SKM-1 (cell line): ENCODE measurements around the gene ADCY9.

Experiments used
- DNase-seq: peaks from one replicate; lab custom pipeline; 2025; ENCODE audit not compliant: unreplicated experiment; lab: John Stamatoyannopoulos, UW

The ADCY9 gene

DNA sequence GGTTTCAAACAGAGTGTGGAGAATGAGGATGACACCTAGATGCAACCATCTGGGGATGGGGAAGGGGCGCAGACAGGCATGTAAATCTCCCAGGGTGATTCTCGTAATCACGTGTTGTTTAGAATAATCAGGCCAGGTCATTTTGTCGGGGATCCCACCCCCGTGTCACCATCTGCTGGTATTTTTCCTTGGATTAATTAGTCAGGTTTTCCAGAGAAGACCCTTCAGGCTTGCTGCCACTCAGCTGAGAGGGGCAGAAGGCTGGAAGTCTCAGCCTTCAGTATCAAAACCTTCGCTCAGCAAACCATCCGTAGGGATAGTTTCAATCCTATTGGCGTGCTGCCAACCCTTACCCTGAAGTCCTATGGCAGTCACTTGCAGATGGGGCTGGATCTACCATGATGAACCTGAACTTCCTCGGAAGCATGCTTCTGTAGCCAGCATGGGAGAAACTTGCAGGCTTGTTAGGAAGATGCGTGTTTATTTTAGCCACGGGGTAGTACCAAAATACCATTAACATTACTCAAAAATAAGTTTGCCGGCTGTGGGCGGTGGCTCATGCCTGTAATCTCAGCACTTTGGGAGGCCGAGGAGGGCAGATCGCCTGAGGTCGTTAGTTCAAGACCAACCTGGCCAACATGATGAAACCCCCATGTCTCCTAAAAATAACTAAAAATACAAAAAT is 7.5 kb upstream of the ADCY9 start:
- DNase-seq: no peak

DNA sequence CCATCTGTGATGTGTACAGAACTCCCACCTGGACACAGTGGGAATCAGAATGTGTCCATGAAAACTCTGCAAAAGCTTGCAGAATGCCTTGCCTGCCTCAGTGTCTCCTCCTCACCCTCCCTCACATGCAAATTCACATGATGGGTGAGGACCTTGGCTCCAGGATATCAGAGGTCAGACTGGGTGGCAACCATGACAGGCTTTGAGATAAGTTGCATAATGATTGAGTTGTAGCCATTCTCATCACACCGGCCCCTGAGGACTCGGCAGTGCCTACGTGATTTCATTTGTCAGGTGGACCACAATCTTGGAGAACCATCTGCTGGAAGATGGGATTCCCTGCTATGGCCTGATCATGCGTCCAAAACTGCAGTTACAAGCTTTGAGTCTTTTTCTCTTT is 3.9 kb upstream of the ADCY9 start:
- no peak for DNase-seq

DNA sequence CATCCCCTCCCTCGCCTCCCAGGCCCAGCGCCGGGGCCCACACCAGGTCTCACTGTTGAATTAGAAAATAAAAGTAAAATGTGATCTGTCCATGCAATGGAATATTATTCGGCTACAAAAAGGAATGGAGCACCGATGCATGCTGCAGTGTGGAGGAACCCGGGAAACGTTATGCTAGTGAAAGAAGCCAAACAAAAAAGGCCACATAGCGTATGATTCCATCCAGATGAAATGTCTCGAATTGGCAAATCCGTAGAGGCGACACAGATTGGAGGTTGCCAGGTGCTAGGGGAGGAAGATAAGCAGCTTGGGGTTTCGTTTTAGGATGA is 972 bp upstream of the ADCY9 start:
- no peak for DNase-seq

DNA sequence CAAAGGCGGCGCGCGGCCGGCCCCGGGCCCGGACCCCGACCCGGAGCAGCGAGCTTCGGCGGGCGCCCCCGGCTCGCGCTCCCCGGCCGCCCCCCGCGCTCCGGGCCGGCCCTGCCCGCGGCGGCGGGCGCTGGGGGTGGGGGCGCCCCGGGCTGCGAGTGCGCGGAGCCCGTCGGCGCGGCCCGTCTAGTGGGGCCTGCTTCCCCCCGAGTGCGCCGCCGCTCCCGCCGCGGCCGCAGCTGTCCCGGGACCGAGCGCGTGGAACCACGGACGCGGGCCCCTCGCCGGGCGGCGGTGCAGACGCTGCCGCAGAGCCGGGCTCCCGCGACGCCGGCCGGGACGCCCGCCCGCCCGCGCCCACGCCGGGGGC is 308 bp downstream of the ADCY9 start:
- no peak for DNase-seq

DNA sequence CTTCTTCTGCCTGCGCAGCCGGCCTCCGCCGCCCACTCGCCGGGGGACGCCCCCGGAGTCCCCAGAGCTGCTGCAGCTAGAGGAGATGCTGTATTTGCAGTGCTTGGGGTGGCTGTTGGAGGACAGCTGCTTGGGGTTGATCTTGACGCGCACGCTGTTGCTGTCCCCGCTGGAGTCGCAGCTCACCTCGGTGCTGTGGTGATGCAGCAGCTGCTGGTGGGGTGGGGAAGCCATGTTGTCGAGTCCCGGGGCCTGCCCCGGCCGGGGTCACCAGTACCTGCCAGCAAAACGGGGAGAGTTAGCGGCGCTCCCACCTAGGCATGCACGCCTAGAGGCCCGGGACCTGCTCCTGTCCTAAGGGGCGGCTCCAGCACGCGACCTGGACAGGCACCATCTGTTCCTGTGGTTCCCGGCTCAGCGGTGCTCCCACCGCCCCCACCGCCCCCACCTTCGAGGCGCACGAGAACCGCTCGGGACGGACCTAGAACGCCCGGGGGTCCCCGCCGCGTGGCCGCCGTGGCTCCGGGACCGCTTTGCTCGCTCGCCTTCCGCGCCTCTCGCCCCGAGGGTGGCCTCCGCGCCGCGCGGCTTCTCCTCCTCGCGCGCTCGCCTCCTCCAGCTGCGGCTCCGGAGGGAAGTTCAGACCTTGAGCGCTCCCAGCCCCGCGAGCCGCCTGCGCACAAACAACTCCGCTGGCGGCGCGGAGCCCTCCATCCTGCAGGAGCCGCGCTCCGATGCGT is 863 bp downstream of the ADCY9 start:
- DNase-seq: no peak

DNA sequence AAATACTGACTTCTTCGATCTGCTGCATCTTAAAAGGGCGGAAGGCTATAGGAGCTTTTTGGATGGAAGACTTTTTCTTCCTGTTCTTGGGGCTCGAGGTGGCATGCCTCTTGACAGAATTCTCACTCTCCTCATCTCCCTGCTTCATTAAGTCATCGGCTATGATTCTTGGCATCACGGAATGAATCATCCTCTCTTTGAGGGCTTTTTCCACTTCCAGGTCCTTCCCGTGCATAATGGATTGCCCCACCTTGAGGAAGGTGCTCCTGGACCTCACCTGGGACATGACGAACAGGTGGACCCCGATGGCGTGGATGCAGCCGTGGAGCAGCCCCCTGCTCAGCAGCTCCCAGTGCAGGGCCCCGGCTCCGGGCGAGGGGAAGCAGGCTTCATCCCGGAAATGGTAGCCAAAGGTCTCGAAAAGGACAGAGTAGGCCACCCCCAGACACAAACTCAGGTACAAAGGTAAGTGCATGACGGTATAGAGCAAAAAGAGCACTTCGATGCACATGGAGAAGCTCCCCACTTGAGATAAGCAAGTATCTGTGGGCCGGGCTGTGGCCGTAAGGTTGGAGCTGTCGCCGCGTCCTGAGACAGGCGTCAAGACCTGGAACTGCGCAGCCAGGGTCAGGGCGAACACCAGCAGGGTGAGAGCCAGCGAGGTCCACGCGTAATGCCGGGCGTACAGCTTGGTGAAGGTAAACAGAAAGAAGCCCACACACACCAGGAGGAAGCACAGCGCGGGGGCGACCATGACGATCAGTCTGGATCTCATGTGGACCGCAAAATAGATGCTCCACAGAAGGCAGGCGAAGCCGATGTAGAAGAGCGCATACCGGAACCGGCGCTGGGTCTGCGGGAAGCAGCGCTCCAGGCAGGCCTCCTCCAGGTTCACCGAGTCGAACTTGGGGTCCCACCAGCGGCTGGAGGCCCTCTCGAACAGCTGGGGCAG is 1.7 kb downstream of the ADCY9 start:
- no peak for DNase-seq

DNA sequence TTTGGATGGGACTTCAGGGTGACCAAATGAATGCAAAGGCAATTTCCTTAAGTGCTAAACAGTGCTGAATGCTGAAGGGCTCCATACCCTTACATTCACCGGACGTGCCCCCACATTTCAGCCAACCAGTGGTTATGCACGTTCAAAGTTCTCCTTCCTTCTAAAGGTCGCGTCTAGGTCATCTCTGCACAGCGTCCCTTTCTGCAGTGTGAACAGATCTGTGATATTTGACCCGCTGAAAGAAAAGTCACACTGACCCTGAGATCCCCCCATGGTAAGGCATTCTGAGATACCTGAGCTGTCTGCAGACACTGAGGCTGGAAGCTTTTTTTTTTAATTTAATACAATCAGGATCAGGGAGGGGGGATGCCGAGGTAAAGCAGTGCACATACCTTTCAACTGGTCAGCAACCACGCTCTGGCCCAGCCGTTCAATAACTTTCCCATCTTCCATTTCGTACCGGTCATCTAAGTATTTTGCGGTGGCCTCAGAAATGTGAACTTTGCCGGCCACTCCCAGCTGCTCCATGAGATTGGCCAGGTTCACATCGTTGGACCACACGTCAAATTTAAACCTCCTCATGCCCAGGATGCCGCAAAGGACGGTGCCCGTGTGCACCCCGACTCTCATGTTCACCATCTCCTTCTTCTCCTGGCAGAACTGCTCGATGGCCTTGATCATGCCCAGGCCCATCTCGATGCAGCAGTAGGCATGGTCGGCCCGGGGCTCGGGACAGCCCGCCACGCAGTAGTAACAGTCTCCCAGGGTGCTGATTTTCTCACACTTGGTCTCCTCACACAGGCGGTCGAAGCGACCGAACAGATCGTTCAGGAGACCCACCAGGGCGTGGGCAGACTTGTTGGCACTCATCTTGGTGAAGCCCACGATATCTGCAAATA is 2.6 kb downstream of the ADCY9 start:
- DNase-seq: no peak

DNA sequence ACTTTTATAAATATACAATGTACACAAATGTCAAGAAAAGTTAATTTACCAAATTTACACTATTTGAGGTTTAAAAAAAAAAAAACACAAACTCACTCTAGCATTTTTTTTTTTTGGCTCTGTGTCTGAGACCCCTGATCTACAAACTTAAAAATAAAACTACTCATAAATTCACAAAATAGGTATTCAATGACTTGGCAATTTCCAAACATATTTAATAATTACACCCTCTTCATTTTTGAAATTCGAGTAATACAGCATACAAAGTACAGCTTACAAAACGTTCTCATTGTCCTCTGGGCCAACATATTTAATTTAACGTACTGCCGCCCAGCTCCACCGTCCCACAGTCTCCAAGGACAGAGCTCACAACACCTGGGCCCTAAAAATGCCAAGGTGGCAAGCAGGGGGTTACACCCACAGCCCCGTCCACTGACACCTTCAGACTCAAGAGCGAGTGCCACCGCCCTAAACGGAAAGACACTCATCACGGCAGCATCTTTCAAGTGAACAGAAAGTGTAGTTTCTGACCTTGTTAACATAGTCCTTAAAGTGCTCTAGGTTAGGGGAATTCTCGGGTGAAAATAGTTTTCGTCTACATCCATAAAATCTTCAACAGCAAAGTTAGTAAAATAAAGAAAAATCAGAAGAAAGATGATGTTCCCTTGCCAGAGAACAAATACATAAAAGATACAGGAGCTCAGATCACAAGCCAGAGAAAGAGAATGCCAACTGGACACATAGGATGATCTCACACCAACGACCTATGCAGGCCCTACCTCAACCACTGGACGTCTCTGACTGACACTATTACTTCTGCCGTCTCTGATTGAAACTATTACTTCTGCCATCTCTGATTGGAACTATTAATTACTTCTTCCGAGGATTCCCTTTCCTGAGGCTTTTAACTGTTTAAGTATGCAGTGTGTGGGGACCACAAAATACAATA is 4.2 kb downstream of the ADCY9 start:
- DNase-seq: no peak

DNA sequence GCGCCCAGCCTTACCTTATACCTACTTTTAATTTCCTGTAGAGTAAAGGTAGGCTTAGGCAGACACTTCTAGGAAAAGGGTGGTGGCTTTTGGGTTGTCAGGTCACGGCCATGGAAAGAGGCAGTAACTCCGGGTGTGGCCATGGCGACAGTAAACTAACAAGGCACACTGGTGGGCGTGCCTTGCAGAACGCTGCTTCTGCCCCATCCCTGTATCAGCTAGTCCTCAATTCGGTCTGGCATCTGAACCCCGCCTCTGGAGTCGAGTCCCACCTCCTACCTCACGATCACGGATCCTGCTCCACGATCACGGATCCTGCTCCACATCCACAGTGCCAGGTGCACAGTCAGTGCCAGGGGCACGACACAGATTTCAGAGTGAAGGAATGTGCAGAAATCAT is 5.6 kb downstream of the ADCY9 start:
- no peak for DNase-seq

DNA sequence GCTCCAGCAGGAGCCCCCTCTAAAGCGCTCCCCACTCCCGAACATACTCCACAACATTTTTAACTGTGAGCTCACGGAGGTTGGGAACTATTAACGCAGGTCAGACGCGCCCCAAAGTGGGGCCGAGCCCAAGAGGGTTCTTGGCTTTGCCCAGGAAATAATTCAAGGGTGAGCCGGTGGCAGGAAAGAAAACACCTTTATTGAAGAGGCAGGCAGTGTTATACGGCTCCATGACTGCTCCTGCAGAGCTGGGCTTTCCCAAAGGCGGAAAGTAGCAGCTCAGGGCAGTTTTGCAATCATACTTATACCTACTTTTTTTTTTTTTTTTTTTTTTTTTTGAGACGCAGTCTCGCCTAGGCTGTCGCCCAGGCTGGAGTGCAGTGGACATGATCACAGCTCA is 6.2 kb downstream of the ADCY9 start:
- DNase-seq: no peak

DNA sequence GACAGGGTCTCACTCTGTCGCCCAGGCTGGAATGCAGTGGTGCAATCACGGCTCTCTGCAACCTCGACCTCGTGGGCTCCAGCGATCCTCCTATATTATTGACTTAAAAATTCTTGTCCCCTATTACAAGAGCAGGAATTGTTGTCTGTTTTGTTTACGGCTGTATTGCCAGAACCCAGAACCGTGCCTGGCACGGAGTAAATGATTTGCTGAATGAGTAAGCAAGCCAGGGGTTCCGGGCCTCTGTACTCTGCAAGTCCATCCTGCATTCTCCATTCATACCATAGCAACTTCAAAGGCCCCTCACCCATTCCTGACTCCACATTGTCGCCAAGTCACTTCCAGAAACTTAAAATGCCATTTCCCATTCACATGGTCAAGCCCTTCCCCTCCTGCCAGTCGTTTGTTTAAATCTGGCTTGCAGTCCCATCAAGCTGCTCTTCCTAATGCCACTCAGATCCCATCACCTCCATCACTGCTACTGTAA is 6.9 kb downstream of the ADCY9 start:
- DNase-seq: no peak

DNA sequence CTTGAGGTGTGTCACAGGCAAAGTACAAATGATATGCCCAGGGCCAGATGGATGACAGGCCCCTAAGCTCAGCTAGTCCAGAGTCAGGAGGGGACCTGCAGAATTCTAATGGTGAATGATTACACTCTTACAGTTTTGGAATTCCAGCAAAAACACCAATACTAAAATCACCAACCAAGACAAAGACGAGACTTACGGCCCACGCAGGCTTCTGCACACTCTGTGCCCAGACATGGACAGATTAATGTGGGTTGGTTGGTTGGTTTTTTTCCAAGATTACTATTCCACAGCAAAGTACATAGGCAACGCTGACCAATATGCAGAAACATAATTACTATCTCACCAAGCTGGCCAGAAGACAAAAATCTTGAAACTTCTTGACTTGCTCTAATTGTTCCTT is 9.7 kb downstream of the ADCY9 start:
- no peak for DNase-seq

DNA sequence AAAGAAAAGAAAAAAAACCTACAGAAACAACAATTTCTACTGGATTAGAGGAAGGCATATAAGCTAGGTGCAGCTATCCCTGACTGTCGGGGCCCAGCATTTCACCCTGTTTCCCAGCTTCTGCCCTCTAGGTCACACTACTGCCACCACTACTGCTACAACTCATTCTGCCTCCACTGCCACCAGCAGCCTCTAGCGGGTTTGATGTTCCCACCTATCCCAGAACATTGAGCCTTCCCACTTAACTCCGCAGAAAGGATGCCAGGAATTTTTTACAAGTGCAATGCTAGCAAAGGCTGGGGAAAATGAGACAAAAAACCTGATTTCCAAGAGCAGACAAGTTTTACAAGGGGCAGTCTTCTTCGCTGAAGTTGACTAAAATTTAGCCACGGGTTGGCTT is 10.4 kb downstream of the ADCY9 start:
- no peak for DNase-seq

DNA sequence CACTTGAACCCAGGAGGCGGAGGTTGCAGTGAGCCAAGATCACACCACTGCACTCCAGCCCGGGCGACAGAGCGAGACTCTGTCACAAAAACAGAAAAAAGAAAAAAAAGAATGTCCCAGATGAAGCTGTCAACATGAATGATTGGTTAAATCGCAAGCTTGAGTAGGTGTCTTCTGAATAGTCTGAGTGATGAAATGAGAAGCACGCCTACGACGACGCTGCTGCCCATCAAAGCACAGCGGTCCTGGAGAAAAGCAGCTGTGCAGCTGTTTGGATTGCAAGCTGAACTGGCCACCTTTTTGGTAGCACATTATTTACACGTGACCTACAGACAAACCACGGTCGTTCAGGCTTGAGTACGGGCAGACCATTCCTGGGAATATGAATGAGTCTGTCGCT is 12.5 kb downstream of the ADCY9 start:
- no peak for DNase-seq

DNA sequence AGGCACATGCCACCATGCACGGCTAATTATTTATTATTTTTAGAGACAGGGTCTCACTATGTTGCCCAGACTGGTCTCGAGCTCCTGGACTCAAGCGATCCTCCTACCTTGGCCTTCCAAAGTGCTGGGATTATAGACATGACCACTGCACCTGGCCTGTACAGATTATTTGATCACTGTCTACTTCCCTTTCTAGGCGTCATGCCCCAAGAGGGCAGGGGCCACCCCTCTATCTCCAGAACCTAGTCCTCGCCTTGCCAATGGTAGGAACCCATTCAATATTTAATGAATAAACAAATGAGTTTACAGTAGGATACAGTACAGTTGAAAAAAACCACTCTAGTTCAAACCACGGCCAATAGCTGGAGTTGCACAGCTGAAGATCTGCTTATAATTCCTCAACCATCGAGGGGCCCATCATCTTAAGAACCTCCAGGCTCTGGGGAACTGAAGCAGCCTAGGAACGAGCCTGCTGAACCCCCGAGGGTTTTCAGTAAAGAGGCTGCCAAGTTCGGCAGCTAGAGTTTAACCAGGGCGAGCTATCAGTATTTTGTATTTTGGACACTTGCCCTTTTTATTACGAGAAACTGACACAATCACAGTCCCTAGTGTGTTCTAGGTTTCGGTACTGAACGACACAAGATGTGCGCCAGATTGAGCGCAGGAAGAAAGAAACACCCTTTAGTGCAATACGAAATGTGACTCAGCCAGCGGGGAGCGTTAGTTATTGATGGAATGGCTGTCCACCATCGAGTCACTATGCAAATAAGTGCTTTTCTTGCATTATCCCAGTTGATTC is 14.6 kb downstream of the ADCY9 start:
- no peak for DNase-seq

DNA sequence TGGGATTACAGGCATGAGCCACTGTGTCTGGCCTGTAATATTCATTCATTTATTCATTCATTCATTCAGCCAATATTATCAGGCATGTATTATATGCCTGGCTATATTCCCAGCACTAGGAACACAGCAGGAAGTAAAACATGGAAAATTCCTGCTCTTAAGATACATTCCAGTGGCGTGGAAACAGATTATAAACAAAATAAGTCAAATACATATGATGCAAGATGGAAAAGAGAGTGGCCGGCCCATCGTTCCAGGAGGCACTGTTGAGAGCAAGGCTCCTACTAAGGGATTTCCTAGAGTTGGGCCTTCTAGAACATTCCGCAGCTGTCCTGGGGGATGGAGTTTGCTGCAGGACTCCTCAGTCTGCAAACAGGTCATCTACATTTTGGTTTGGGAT is 17.7 kb downstream of the ADCY9 start:
- DNase-seq: no peak

DNA sequence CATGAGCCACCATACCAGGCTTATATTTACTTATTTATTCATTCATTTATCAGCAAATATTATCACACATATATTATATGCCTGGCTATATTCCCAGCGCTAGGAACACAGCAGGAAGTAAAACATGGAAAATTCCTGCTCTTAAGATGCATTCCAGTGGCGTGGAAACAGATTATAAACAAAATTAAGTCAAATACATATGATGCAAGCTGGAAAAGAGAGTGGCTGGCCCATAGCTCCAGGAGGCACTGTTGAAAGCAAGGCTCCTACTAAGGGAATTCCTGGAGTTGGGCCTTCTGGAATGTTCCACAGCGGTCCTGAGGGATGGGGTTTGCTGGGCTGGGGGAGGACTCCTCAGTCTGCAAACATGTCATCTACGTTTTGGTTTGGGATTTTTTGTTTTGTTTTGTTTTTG is 18.4 kb downstream of the ADCY9 start:
- no peak for DNase-seq

DNA sequence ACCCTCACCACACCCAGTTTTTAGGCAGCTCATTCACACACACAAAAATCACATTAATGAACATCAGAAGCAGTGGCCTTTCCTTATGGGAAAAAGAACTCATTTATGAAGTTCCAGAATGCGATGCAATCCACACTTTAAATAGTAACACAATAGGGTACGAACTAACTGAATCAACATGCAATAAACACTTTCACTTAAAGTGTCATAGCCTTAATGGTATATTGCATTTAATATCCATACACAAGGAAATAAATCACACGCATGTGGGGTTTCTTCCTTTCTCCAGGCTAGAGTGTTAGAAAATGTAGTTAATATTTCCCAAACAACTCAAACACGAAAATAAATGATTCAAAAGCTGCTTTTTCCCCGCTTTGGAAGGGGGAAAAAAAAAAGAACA is 19.7 kb downstream of the ADCY9 start:
- no peak for DNase-seq
